B cell (primary cell): Measurements from ENCODE around the gene DACH1. TPM values are rescaled to one million over a fixed set of nuclear protein-coding genes. Genes with fewer than 3 reads are reported as not detected.

Experiments used
- ATAC-seq: fragments of 200-7000 bp; cut with Tn5 transposase; one replicate; pipeline ENCODE4 v1.10.0; 2021; ENCODE audit warnings: low read depth, mild to moderate bottlenecking, moderate number of reproducible peaks, moderate library complexity
- CTCF ChIA-PET: fragments of 350-600 bp; sonication (Branson Sonifier 250); formaldehyde crosslinking; loops from one replicate; lab custom pipeline; 2021; ENCODE audit warnings: antibody characterized with exemption, inconsistent platforms; lab: Charles Lee
- POLR2A ChIA-PET: fragments of 350-600 bp; sonication (Branson Sonifier 250); formaldehyde crosslinking; loops from one replicate; lab custom pipeline; 2021; ENCODE audit warnings: antibody characterized with exemption; lab: Charles Lee
- DNase-seq: peaks from one replicate; pipeline ENCODE4 v3.0.0; 2013
- H2AFZ ChIP-seq: 2 replicates; pipeline ENCODE4 v1.6.1; 2012; ENCODE audit warnings: mild to moderate bottlenecking, low read depth, low read length; ENCODE audit not compliant: insufficient read depth, poor library complexity, severe bottlenecking
- H3K27ac ChIP-seq, 2 donors: 1 replicate in 1 of 2; 2 replicates in 1 of 2; pipeline ENCODE4 v1.5.1; 2012 to 2013; ENCODE audit warnings: low read length in 2 of 2, mild to moderate bottlenecking in 2 of 2, moderate library complexity in 1 of 2
- H3K27me3 ChIP-seq, 4 experiments: fragments of 200-600 bp in 1 of 4; sonication (generic) in 1 of 4; replicated peaks in 1 of 4; 1 replicate in 2 of 4; 2 replicates in 2 of 4; pipeline versions ENCODE4 v1.6.1 to v1.7.0; 2013 to 2016; ENCODE audit warnings: low read length in 3 of 4, mild to moderate bottlenecking in 2 of 4, mixed read lengths in 1 of 4, moderate library complexity in 1 of 4; ENCODE audit not compliant: insufficient read depth in 4 of 4, control insufficient read depth in 3 of 4; ENCODE audit errors: control extremely low read depth in 1 of 4
- H3K36me3 ChIP-seq, 2 experiments: replicated peaks in 1 of 2; 1 replicate in 1 of 2; 2 replicates in 1 of 2; pipeline versions ENCODE4 v1.6.1 to v1.7.1; 2013; ENCODE audit warnings: low read length in 1 of 2; ENCODE audit not compliant: insufficient read depth in 2 of 2, control insufficient read depth in 1 of 2; ENCODE audit errors: control extremely low read depth in 1 of 2, extremely low read depth in 1 of 2
- H3K4me1 ChIP-seq, 2 donors: fragments of 200-600 bp in 1 of 2; sonication (generic) in 1 of 2; 1 replicate in 1 of 2; 2 replicates in 1 of 2; pipeline versions ENCODE4 v1.5.1 to v1.6.1; 2013 to 2017; ENCODE audit warnings: low read length in 2 of 2; ENCODE audit not compliant: control insufficient read depth in 2 of 2, insufficient read depth in 2 of 2
- H3K4me2 ChIP-seq: replicated peaks from 2 replicates; pipeline ENCODE3; 2012; ENCODE audit warnings: mild to moderate bottlenecking, low read depth, low read length; ENCODE audit not compliant: poor library complexity, severe bottlenecking
- H3K4me3 ChIP-seq, 5 experiments: fragments of 200-600 bp in 1 of 5; sonication (generic) in 1 of 5; 1 replicate in 3 of 5; 2 replicates in 2 of 5; pipeline versions ENCODE4 v1.5.1 to v1.7.0; 2011 to 2016; ENCODE audit warnings: low read length in 4 of 5, mild to moderate bottlenecking in 4 of 5, low read depth in 2 of 5, control low read depth in 1 of 5, moderate library complexity in 1 of 5; ENCODE audit not compliant: insufficient read depth in 1 of 5; ENCODE audit errors: control extremely low read depth in 1 of 5, extremely low read depth in 1 of 5
- H3K79me2 ChIP-seq: fragments of 200-600 bp; sonication (generic); one replicate; pipeline ENCODE4 v1.6.0; 2016; ENCODE audit warnings: low read length; ENCODE audit not compliant: control insufficient read depth, insufficient read depth
- H3K9ac ChIP-seq: fragments of 200-600 bp; sonication (generic); 2 replicates; pipeline ENCODE4 v1.6.1; 2017; ENCODE audit warnings: mild to moderate bottlenecking, low read length, moderate library complexity
- H3K9me3 ChIP-seq, 3 donors: one replicate each; pipeline versions ENCODE4 v1.6.1 to v1.7.1; 2013; ENCODE audit warnings: low read length in 2 of 3; ENCODE audit not compliant: control insufficient read depth in 2 of 3, insufficient read depth in 1 of 3; ENCODE audit errors: control extremely low read depth in 1 of 3
- H4K20me1 ChIP-seq: 2 replicates; pipeline ENCODE4 v1.6.0; 2012; ENCODE audit warnings: mild to moderate bottlenecking, low read length; ENCODE audit not compliant: insufficient read depth, control insufficient read depth, poor library complexity, severe bottlenecking
- H3K27ac Mint-ChIP-seq: one replicate; pipeline ENCODE4 v1.8.0; 2021; ENCODE audit warnings: mixed read lengths
- H3K27me3 Mint-ChIP-seq: one replicate; pipeline ENCODE4 v1.8.0; 2021; ENCODE audit warnings: mixed read lengths
- H3K4me1 Mint-ChIP-seq: one replicate; pipeline ENCODE4 v1.8.0; 2021; ENCODE audit warnings: mixed read lengths
- H3K4me3 Mint-ChIP-seq: one replicate; pipeline ENCODE4 v1.8.0; 2021; ENCODE audit warnings: mixed read lengths
- H3K9me3 Mint-ChIP-seq: one replicate; pipeline ENCODE4 v1.8.0; 2022; ENCODE audit warnings: mixed read lengths; ENCODE audit not compliant: insufficient read depth
- CTCF ChIP-seq: fragments of 200-600 bp; IDR thresholded peaks from one replicate; pipeline ENCODE4 v1.8.0; 2022; ENCODE audit warnings: antibody characterized with exemption, mild to moderate bottlenecking
- EZH2 ChIP-seq: IDR thresholded peaks from 2 replicates; pipeline ENCODE4 v1.6.1; 2012; ENCODE audit warnings: borderline replicate concordance, low read depth, mild to moderate bottlenecking, moderate library complexity, low read length; ENCODE audit not compliant: insufficient read depth, poor library complexity, severe bottlenecking
- WGBS: methylation state at CpG from one replicate; pipeline ENCODE4 v1.1.5; 2013; ENCODE audit warnings: missing lambda C conversion rate; ENCODE audit not compliant: insufficient coverage; 5-methylcytosine and 5-hydroxymethylcytosine counted together
- intact Hi-C: fragments of 100-400 bp; cut with micrococcal nuclease; formaldehyde crosslinking; loops from one replicate; pipeline ENCODE4 v1.10.0; 2022
- polyA plus RNA-seq: library from polyadenylated mRNA; depleted of rRNA; stranded (reverse); fragments of >200 nt; gene quantifications from 2 replicates; pipeline ENCODE4 v1.2.3, GENCODE V29; 2012
- total RNA-seq, 2 donors: library from RNA; stranded (reverse); fragments of 120-200 nt in 1 of 2; gene quantifications; 1 replicate in 1 of 2; 2 replicates in 1 of 2; pipeline versions ENCODE4 v1.2.3 to v1.2.4, GENCODE V29; 2013 to 2022

Gene DACH1
- total and polyA plus RNA-seq, 2 donors (not counting 1 experiment from before 2014, with no cell fraction given) = not detected

DNA sequence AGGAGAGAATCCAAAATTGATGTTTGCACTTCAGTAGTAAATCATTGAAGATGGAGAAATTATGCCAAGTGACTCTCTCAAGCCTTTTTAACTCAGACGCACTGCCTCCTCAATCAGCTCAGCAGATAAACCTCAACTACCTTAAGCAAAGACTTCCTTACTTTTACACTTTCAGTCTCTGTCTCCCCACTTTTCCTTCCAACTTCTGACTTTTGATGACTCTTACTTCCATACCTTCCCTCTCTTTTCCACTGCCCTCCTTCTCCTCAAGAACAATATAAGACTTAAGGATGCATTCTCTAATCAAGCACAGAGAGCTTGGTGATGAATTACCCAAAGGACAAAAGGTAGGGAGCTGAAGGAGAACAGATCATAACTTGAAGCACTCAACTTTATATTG is 4.8 kb upstream of the DACH1 start:
- Histone ChIP-seq H3K36me3 (no peaks in the 10 kb centered on the region), H3K9ac (no peak overlapping the region), H3K4me1 (peaks cover 6% of the 10 kb centered on the region in 2 donors), H3K9me3 (no peaks in the 10 kb centered on the region), H3K4me3 (no peak overlapping the region), H3K79me2 (no peaks in the 10 kb centered on the region), H3K27me3 (peaks cover 0 to 6% (median 2%) of the 10 kb centered on the region in 4 experiments), H4K20me1 (no peaks in the 10 kb centered on the region), H3K27ac (no peak overlapping the region), H3K4me2 (no peak overlapping the region), H2AFZ (no peak overlapping the region)
- intact Hi-C loops = no loop called here
- Mint-ChIP-seq H3K9me3 (no peaks in the 10 kb centered on the region), H3K4me1 (peaks cover 6% of the 10 kb centered on the region), H3K27ac (no peak overlapping the region), H3K4me3 (no peak overlapping the region), H3K27me3 (peaks cover 25% of the 10 kb centered on the region)
- CTCF ChIA-PET = no interaction called here
- DNase-seq (no peak), ATAC-seq (no peak)
- TF ChIP-seq CTCF = no peak
- TF ChIP-seq EZH2 = no peak
- WGBS = no CpG with 5 or more reads among the region's 1 CpG
- POLR2A ChIA-PET = no interaction called here

DNA sequence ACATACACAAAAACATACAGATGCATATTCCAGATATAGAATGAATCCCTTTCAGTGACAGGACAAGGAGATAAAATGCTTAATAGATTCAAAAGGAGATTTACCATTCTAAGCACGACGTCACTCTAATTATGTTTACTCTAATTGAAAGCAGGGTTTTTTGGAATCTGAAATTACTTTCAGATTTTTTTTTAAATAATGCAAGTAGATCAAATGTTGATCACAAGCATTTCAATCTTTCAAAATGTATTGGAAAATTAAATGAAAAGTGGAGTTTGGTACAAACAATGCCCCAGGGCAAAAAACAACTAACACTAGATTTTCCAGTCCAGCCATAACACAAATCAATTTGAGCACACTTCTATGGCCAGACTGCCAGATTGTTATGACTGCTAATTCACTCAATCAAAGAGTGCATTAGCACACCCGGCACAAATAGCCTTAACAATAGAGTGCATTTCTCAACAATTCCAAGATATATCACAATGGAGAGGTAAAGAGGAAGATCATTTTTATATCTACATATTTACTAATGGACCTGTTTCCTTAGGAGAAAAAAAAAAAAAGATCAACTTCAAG is 4.3 kb upstream of the DACH1 start:
- no peak overlapping the region for H2AFZ ChIP-seq
- Mint-ChIP-seq H3K9me3 (no peaks in the 10 kb centered on the region), H3K27ac (no peak overlapping the region), H3K27me3 (peaks cover 25% of the 10 kb centered on the region), H3K4me1 (peaks cover 10% of the 10 kb centered on the region), H3K4me3 (no peak overlapping the region)
- H3K4me2 ChIP-seq = no peak overlapping the region
- no peak overlapping the region for H3K27ac ChIP-seq
- no peak overlapping the region for H3K9ac ChIP-seq
- ChIA-PET CTCF (no interaction called here), POLR2A (no interaction called here)
- WGBS = no CpG with 5 or more reads among the region's 3 CpGs
- TF ChIP-seq EZH2 (no peak), CTCF (no peak)
- H3K27me3 ChIP-seq = peaks cover 0 to 9% (median 3%) of the 10 kb centered on the region in 4 experiments
- DNase-seq = no peak
- H3K79me2 ChIP-seq = no peaks in the 10 kb centered on the region
- intact Hi-C loops = no loop called here
- H3K4me1 ChIP-seq = peaks cover 9 to 10% of the 10 kb centered on the region in 2 donors
- no peak for ATAC-seq
- H3K9me3 ChIP-seq = peaks cover 0 to 2% (median 0%) of the 10 kb centered on the region in 3 donors
- H4K20me1 ChIP-seq = no peaks in the 10 kb centered on the region
- no peak overlapping the region for H3K4me3 ChIP-seq
- H3K36me3 ChIP-seq = no peaks in the 10 kb centered on the region
